Suprapubic skin (tissue), 4 donors: ENCODE measurements around the gene MAD2L2. TPM values are rescaled to one million over a fixed set of nuclear protein-coding genes. Genes with fewer than 3 reads are reported as not detected.

Source experiments
- DNase-seq, 2 donors: peaks; one replicate each; pipeline ENCODE4 v3.0.0-alpha.2; 2019; ENCODE audit warnings: low spot score in 2 of 2
- H3K27ac ChIP-seq: fragments of 200-600 bp; sonication (generic); one replicate; pipeline ENCODE4 v1.5.1; 2019
- H3K27me3 ChIP-seq: fragments of 200-600 bp; sonication (generic); one replicate; pipeline ENCODE4 v1.5.1; 2019
- H3K36me3 ChIP-seq: fragments of 200-600 bp; sonication (generic); one replicate; pipeline ENCODE4 v1.5.1; 2019
- H3K4me1 ChIP-seq: fragments of 200-600 bp; sonication (generic); one replicate; pipeline ENCODE4 v1.5.1; 2019
- H3K4me3 ChIP-seq: fragments of 200-600 bp; sonication (generic); one replicate; pipeline ENCODE4 v1.5.1; 2019; ENCODE audit warnings: mild to moderate bottlenecking
- H3K9me3 ChIP-seq: fragments of 200-600 bp; sonication (generic); one replicate; pipeline ENCODE4 v1.5.1; 2019
- CTCF ChIP-seq, 2 donors: fragments of 200-600 bp in 1 of 2; fragments of 450-650 bp in 1 of 2; sonication (generic) in 1 of 2; IDR thresholded peaks; one replicate each; pipeline ENCODE4 v1.5.1; 2016 to 2019; ENCODE audit warnings: antibody characterized with exemption in 2 of 2, mild to moderate bottlenecking in 1 of 2, moderate library complexity in 1 of 2
- EP300 ChIP-seq: sonication (generic); formaldehyde crosslinking; IDR thresholded peaks from one replicate; pipeline ENCODE4 v1.6.1; 2017; ENCODE audit warnings: antibody characterized with exemption
- POLR2A ChIP-seq, 2 donors: fragments of 450-650 bp; IDR thresholded peaks; one replicate each; pipeline ENCODE4 v1.6.1; 2017; ENCODE audit warnings: antibody characterized with exemption in 2 of 2, mild to moderate bottlenecking in 2 of 2, moderate library complexity in 2 of 2
- POLR2AphosphoS5 ChIP-seq, 3 donors: sonication (generic); formaldehyde crosslinking; IDR thresholded peaks; one replicate each; pipeline ENCODE4 v1.6.1; 2017; ENCODE audit warnings: antibody characterized with exemption in 3 of 3
- WGBS: methylation state at CpG from one replicate; pipeline ENCODE4 v1.1.5; 2018; 5-methylcytosine and 5-hydroxymethylcytosine counted together
- total RNA-seq, 4 donors: library from RNA; depleted of rRNA; stranded (reverse); fragments of >200 nt; gene quantifications; one replicate each; pipeline ENCODE4 v1.1.0, GENCODE V29; 2016

The MAD2L2 gene
- total RNA-seq, 4 donors from 2014 or later, result 25.4 to 35.0 (median 32.7) TPM

- 100% methylated on average over 11 of the region's 14 CpGs for WGBS
- Histone ChIP-seq H3K27me3 (no peaks in the 10 kb centered on the region), H3K9me3 (no peaks in the 10 kb centered on the region), H3K27ac (no peak overlapping the region), H3K36me3 (peaks cover 69% of the 10 kb centered on the region), H3K4me3 (no peak overlapping the region), H3K4me1 (peaks cover 4% of the 10 kb centered on the region)
- DNase-seq, result no peak
- no peak for TF ChIP-seq POLR2AphosphoS5 (IDR thresholded peaks at IDR 0.05)
- TF ChIP-seq POLR2A (IDR thresholded peaks at IDR 0.05), result no peak
- no peak for TF ChIP-seq CTCF (IDR thresholded peaks at IDR 0.05)
- TF ChIP-seq EP300, result no peak
Measured at GRCh38 chr1:11674488-11674887, 6.5 kb downstream of the MAD2L2 start.

- TF ChIP-seq EP300 (no peak), POLR2AphosphoS5 (IDR thresholded peaks at IDR 0.05) (no peak), POLR2A (IDR thresholded peaks at IDR 0.05) (no peak), CTCF (IDR thresholded peaks at IDR 0.05) (no peak)
Measured at GRCh38 chr1:11673089-11673769, 7.7 kb downstream of the MAD2L2 start.

GRCh38 chr1:11671544-11672286 is 9.2 kb downstream of the MAD2L2 start:
- TF ChIP-seq CTCF (IDR thresholded peaks at IDR 0.05), result no peak
- TF ChIP-seq EP300, result no peak
- no peak for TF ChIP-seq POLR2A (IDR thresholded peaks at IDR 0.05)
- TF ChIP-seq POLR2AphosphoS5 (IDR thresholded peaks at IDR 0.05), result no peak
- H3K27me3 ChIP-seq, result no peaks in the 10 kb centered on the region
- no peaks in the 10 kb centered on the region for H3K4me1 ChIP-seq
- no peak overlapping the region for H3K27ac ChIP-seq
- no peak for DNase-seq
- H3K4me3 ChIP-seq, result no peak overlapping the region
- H3K36me3 ChIP-seq, result peaks cover 70% of the 10 kb centered on the region
- no peaks in the 10 kb centered on the region for H3K9me3 ChIP-seq
- whole genome bisulfite sequencing, result 92% methylated on average over 2 of the region's 14 CpGs

More at GRCh38 chr1:11673089-11673769, 7.7 kb downstream of the MAD2L2 start:
- Histone ChIP-seq H3K9me3 (no peaks in the 10 kb centered on the region), H3K27ac (no peak overlapping the region), H3K4me1 (no peaks in the 10 kb centered on the region), H3K27me3 (no peaks in the 10 kb centered on the region), H3K36me3 (peaks cover 75% of the 10 kb centered on the region), H3K4me3 (no peak overlapping the region)
- 84% methylated on average over 6 of the region's 14 CpGs for WGBS
- DNase-seq, result no peak

GRCh38 chr1:11671205-11671543 is 9.8 kb downstream of the MAD2L2 start:
- H3K4me1 ChIP-seq, result no peaks in the 10 kb centered on the region
- TF ChIP-seq POLR2A (IDR thresholded peaks at IDR 0.05), result no peak
- TF ChIP-seq POLR2AphosphoS5 (IDR thresholded peaks at IDR 0.05), result no peak
- TF ChIP-seq EP300, result no peak
- TF ChIP-seq CTCF (IDR thresholded peaks at IDR 0.05), result no peak
- WGBS, result no CpG with 5 or more reads among the region's 6 CpGs

GRCh38 chr1:11670747-11671146 is 10.2 kb downstream of the MAD2L2 start:
- H3K4me3 ChIP-seq, result no peak overlapping the region
- H3K4me1 ChIP-seq, result no peaks in the 10 kb centered on the region
- H3K9me3 ChIP-seq, result no peaks in the 10 kb centered on the region
- WGBS, result 81% methylated on average over 5 of the region's 6 CpGs
- H3K27me3 ChIP-seq, result no peaks in the 10 kb centered on the region
- no peak overlapping the region for H3K27ac ChIP-seq
- TF ChIP-seq EP300, result no peak
- no peak for TF ChIP-seq POLR2AphosphoS5 (IDR thresholded peaks at IDR 0.05)
- no peak for TF ChIP-seq POLR2A (IDR thresholded peaks at IDR 0.05)
- no peak for TF ChIP-seq CTCF (IDR thresholded peaks at IDR 0.05)
- DNase-seq, result no peak
- peaks cover 61% of the 10 kb centered on the region for H3K36me3 ChIP-seq

More at GRCh38 chr1:11671205-11671543, 9.8 kb downstream of the MAD2L2 start:
- no peak for DNase-seq
- Histone ChIP-seq H3K27me3 (no peaks in the 10 kb centered on the region), H3K9me3 (no peaks in the 10 kb centered on the region), H3K36me3 (peaks cover 65% of the 10 kb centered on the region), H3K4me3 (no peak overlapping the region), H3K27ac (no peak overlapping the region)
